K562 (cell line): ENCODE measurements around the gene PRR5.

Experiments
- HCFC1 ChIP-seq: IDR thresholded peaks from 2 replicates; pipeline ENCODE4 v1.6.1; 2012; ENCODE audit warnings: low read depth, low read length, improper control_type of control experiment
- MXD1 ChIP-seq: fragments of 250-450 bp; sonication (Bioruptor Pico); IDR thresholded peaks from 2 replicates; pipeline ENCODE4 v1.8.0; 2021; ENCODE audit warnings: borderline replicate concordance, mild to moderate bottlenecking, moderate library complexity; ENCODE audit not compliant: poor library complexity, severe bottlenecking
- MYNN ChIP-seq, 2 experiments: sonication (generic); formaldehyde crosslinking in 1 of 2; IDR thresholded peaks; 2 replicates each; pipeline versions ENCODE4 v1.5.0 to v1.6.1; 2016 to 2020; ENCODE audit warnings: antibody characterized with exemption in 1 of 2, missing genetic modification reagents in 1 of 2
- POLR2A ChIP-seq: fragments of 450-650 bp; conservative IDR thresholded peaks from 2 replicates; pipeline ENCODE4 v1.6.1; 2016
- POLR2AphosphoS5 ChIP-seq: IDR thresholded peaks from 2 replicates; pipeline ENCODE4 v1.6.1; 2011; ENCODE audit warnings: mild to moderate bottlenecking, low read depth, low read length, moderate library complexity; ENCODE audit not compliant: control insufficient read depth, insufficient read depth
- RBBP5 ChIP-seq: fragments of 200-600 bp; sonication (generic); IDR thresholded peaks from 2 replicates; pipeline ENCODE4 v1.6.1; 2012; ENCODE audit warnings: borderline replicate concordance, mild to moderate bottlenecking, low read length, control low read depth, inconsistent platforms; ENCODE audit not compliant: insufficient read depth, poor library complexity, severe bottlenecking
- SLC30A9 ChIP-seq: fragments of 250-450 bp; sonication (Bioruptor Pico); IDR thresholded peaks from 2 replicates; pipeline ENCODE4 v1.8.0; 2022; ENCODE audit warnings: mild to moderate bottlenecking, moderate library complexity
- SMARCC2 ChIP-seq: fragments of 450-650 bp; IDR thresholded peaks from 2 replicates; pipeline ENCODE4 v1.6.1; 2017; ENCODE audit warnings: antibody characterized with exemption, moderate library complexity, mild to moderate bottlenecking, low read depth
- SOX6 ChIP-seq: fragments of 450-650 bp; IDR thresholded peaks from 2 replicates; pipeline ENCODE4 v1.6.1; 2014; ENCODE audit warnings: mild to moderate bottlenecking
- TARDBP ChIP-seq: fragments of 450-650 bp; IDR thresholded peaks from 2 replicates; pipeline ENCODE4 v1.6.1; 2016
- THRA ChIP-seq: fragments of 450-650 bp; IDR thresholded peaks from 2 replicates; pipeline ENCODE4 v1.6.1; 2017; ENCODE audit warnings: mild to moderate bottlenecking, moderate library complexity
- ZNF445 ChIP-seq: fragments of 250-450 bp; sonication (Bioruptor Pico); IDR thresholded peaks from 2 replicates; pipeline ENCODE4 v1.4.0; 2020; ENCODE audit warnings: low read depth, mild to moderate bottlenecking, moderate library complexity
- ZNF699 ChIP-seq: fragments of 250-450 bp; sonication (Bioruptor Pico); IDR thresholded peaks from 2 replicates; pipeline ENCODE4 v1.8.0; 2021; ENCODE audit warnings: mild to moderate bottlenecking, moderate library complexity; ENCODE audit not compliant: insufficient replicate concordance
- TF ChIP-seq, protein P1 (sequence below): IDR thresholded peaks from 2 replicates; pipeline ENCODE4 v1.6.1; 2016; ENCODE audit warnings: missing genetic modification characterization, missing compliant biosample characterization

DNA sequence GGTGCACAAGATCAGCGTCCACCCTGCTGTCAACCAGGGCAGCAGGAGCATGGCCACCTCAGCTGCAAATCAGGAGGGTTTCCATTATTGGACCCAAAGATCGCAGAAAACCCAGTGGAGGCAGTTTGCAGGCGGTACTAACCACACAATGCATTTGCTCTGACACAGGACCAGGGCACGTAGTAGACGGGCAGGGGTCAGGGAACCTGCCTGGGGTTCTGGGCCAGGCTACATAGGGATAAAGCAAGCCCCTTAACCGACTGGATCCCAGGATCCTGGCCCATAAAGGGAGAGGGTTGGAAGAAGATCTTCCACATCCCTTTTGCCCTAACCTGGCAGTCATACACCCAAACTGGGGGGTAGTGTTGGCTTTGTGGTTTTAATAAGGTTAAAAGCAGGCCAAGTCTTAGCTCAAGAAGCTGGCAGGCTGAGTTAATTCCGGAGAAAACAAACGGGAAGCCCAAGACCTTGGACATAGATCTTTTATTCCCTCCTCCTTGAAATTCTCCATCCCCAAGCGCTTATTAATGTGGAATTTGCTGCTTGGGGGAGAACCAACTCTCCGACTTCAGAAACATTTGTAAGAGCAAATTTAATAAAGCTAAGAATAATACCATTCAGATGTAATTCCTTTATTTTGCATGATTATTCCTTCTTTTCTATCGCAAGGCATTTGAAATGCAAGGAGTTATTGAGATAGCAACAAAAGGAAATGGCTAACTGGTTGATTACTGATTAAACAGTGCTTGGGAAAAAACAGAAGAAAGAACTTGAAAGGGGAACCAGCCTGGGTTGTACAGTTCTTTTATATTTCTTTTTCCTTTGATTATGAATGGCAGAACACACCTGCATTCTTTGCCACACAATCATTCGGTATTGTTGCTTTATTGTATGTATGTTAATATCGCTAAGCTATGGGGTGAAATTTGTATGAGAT, 44.1 kb downstream of the PRR5 start:
- TF ChIP-seq, protein P1, sequence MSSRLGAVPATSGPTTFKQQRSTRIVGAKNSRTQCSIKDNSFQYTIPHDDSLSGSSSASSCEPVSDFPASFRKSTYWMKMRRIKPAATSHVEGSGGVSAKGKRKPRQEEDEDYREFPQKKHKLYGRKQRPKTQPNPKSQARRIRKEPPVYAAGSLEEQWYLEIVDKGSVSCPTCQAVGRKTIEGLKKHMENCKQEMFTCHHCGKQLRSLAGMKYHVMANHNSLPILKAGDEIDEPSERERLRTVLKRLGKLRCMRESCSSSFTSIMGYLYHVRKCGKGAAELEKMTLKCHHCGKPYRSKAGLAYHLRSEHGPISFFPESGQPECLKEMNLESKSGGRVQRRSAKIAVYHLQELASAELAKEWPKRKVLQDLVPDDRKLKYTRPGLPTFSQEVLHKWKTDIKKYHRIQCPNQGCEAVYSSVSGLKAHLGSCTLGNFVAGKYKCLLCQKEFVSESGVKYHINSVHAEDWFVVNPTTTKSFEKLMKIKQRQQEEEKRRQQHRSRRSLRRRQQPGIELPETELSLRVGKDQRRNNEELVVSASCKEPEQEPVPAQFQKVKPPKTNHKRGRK (tag) = no peak
- TF ChIP-seq POLR2AphosphoS5 (no peak), SMARCC2 (no peak), SLC30A9 (CRISPR knock-in tag) (no peak), POLR2A (no peak), ZNF699 (CRISPR knock-in tag) (no peak), HCFC1 (no peak), THRA (no peak), MXD1 (CRISPR knock-in tag) (no peak), RBBP5 (no peak), MYNN (IDR thresholded peaks at IDR 0.05) (no peak), MYNN (CRISPR knock-in tag; IDR thresholded peaks at IDR 0.05) (no peak), TARDBP (no peak), ZNF445 (no peak), SOX6 (no peak)
